AG10803 (cell line): ENCODE measurements around the gene LYRM7.

Experiments used
- DNase-seq: peaks from one replicate; pipeline ENCODE4 v3.0.0; 2010; ENCODE audit warnings: low read depth
- H3K4me3 ChIP-seq: 2 replicates; pipeline ENCODE4 v1.5.1; 2011; ENCODE audit warnings: mild to moderate bottlenecking, low read length, control low read depth
- CTCF ChIP-seq: conservative IDR thresholded peaks from 2 replicates; pipeline ENCODE4 v1.5.1; 2011; ENCODE audit warnings: mild to moderate bottlenecking, low read length, control low read depth, inconsistent platforms

Gene LYRM7

GRCh38 chr5:131226899-131227298 lies 56.2 kb downstream of the LYRM7 start:
- no peak for DNase-seq
- TF ChIP-seq CTCF, result no peak
- H3K4me3 ChIP-seq, result no peak overlapping the region

GRCh38 chr5:131228646-131229045 lies 57.9 kb downstream of the LYRM7 start:
- DNase-seq, result peak; percentile 6
- TF ChIP-seq CTCF, result no peak
- no peak overlapping the region for H3K4me3 ChIP-seq

GRCh38 chr5:131229623-131230022 lies 58.9 kb downstream of the LYRM7 start:
- no peak for TF ChIP-seq CTCF
- no peak for DNase-seq
- H3K4me3 ChIP-seq, result no peak overlapping the region

GRCh38 chr5:131230406-131230805 lies 59.7 kb downstream of the LYRM7 start:
- no peak for DNase-seq
- H3K4me3 ChIP-seq, result no peak overlapping the region
- TF ChIP-seq CTCF, result no peak

- no peak for DNase-seq
- H3K4me3 ChIP-seq, result no peak overlapping the region
- no peak for TF ChIP-seq CTCF
These were observed 68.9 kb downstream of the LYRM7 start for GRCh38 chr5:131239686-131240085.

- TF ChIP-seq CTCF, result no peak
- DNase-seq, result peak; percentile 76
- H3K4me3 ChIP-seq, result no peak overlapping the region
These were observed 72.0 kb downstream of the LYRM7 start for GRCh38 chr5:131242728-131243255.

GRCh38 chr5:131245312-131245711 lies 74.6 kb downstream of the LYRM7 start:
- no peak overlapping the region for H3K4me3 ChIP-seq
- no peak for DNase-seq
- TF ChIP-seq CTCF, result no peak
